ENCODE measurements around the gene CTAGE15.
"Not testable (repeated sequence)": the region's sequence is repeated elsewhere in the genome, so short reads cannot be mapped to it uniquely, and the experiment has no call there.

Gene CTAGE15

GRCh38 chr7:143571501-143571900 is at the start of gene CTAGE15:
CTAGE15 (plus strand) TSS chr7:143571801; CDS start chr7:143571818, 17 bp downstream.
- not testable (repeated sequence) for H3K4me1 ChIP-seq (ENCODE audit: low read length); H3K9me2 ChIP-seq (replicated peaks; ENCODE audit: insufficient read depth, low read length); H3K27ac ChIP-seq (ENCODE audit: low read length); H3K9ac ChIP-seq (ENCODE audit: low read length); H3K79me2 ChIP-seq (ENCODE audit: low read length); H3K9me3 ChIP-seq (replicated peaks; ENCODE audit: insufficient read depth, low read length); H3F3A ChIP-seq (ENCODE audit: insufficient read depth, low read length); H3K36me3 ChIP-seq (replicated peaks; ENCODE audit: insufficient read depth, low read length); H2AFZ ChIP-seq (ENCODE audit: low read length); H3K4me2 ChIP-seq (ENCODE audit: low read depth, low read length); H3K27me3 ChIP-seq (replicated peaks; ENCODE audit: insufficient read depth, low read length); H4K20me1 ChIP-seq (ENCODE audit: insufficient read depth, low read length); DNase-seq; H3K4me3 ChIP-seq (ENCODE audit: low read length)

DNA sequence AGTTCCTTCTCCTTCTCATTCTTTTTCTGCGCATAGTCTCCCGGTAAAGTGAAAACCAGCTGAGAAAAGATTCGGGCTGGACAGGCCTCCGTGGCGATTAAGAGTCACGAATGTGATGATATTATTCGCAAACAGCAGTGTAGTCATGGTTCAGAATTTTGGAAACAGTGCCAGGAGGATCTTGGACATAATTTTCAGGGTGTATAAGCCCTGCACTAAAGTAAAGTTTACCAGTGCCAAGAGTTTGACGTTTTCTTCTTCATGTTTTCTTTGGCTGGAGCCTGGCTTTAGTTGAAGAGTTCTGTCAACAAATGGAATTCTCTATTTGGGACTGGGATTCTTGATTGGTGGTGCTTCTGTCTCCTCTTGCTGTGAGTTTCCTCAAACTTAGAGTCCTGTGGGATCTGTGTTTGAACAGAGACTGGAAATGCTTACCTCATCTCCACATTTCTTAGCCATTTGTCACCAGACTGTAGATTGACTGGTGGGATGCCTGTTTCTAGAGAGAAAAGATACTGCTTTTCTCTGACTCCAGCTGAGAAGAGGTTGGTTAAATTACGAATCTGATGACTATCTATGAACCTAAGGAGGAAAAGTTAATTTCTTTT is 49.2 kb upstream of the CTAGE15 start:
- H3K9me2 ChIP-seq (replicated peaks; ENCODE audit: insufficient read depth, low read length); H3K79me2 ChIP-seq (ENCODE audit: low read length); H3F3A ChIP-seq (ENCODE audit: insufficient read depth, low read length); H3K27ac ChIP-seq (ENCODE audit: low read length); H4K20me1 ChIP-seq (ENCODE audit: insufficient read depth, low read length); DNase-seq; H3K36me3 ChIP-seq (replicated peaks; ENCODE audit: insufficient read depth, low read length); H3K9me3 ChIP-seq (replicated peaks; ENCODE audit: insufficient read depth, low read length); H3K4me1 ChIP-seq (ENCODE audit: low read length); H3K9ac ChIP-seq (ENCODE audit: low read length); H3K4me2 ChIP-seq (ENCODE audit: low read depth, low read length); H3K27me3 ChIP-seq (replicated peaks; ENCODE audit: insufficient read depth, low read length); H2AFZ ChIP-seq (ENCODE audit: low read length); H3K4me3 ChIP-seq (ENCODE audit: low read length): not testable (repeated sequence)

- not testable (repeated sequence) for H3K4me3 ChIP-seq (ENCODE audit: low read length); H4K20me1 ChIP-seq (ENCODE audit: insufficient read depth, low read length); H3K9ac ChIP-seq (ENCODE audit: low read length); H3K4me1 ChIP-seq (ENCODE audit: low read length); H3K9me2 ChIP-seq (replicated peaks; ENCODE audit: insufficient read depth, low read length); DNase-seq; H3K27ac ChIP-seq (ENCODE audit: low read length); H2AFZ ChIP-seq (ENCODE audit: low read length); H3K36me3 ChIP-seq (replicated peaks; ENCODE audit: insufficient read depth, low read length); H3K9me3 ChIP-seq (replicated peaks; ENCODE audit: insufficient read depth, low read length); H3F3A ChIP-seq (ENCODE audit: insufficient read depth, low read length); H3K4me2 ChIP-seq (ENCODE audit: low read depth, low read length); H3K79me2 ChIP-seq (ENCODE audit: low read length); H3K27me3 ChIP-seq (replicated peaks; ENCODE audit: insufficient read depth, low read length)
Observed at GRCh38 chr7:143531169-143531926, 40.3 kb upstream of the CTAGE15 start.

DNA sequence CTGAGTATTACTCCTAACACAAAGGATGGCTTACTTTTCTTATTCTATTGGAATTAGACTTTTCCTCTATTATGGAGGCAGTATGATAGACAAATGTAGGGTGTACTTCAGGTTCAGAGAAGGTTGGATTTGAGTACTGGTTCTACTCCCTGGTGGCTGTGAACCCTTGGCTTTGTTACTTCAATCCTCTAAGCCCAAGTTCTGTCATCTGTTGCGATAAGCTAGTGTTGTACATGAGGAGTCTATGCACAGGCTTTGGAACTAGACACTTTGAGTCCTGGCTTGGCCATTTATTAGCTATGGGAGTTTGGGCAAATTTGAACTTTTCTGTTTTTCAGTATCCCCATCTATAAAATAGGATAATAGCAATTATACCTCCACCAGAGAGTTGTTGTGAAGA is 39.7 kb upstream of the CTAGE15 start:
- not testable (repeated sequence) for DNase-seq

DNA sequence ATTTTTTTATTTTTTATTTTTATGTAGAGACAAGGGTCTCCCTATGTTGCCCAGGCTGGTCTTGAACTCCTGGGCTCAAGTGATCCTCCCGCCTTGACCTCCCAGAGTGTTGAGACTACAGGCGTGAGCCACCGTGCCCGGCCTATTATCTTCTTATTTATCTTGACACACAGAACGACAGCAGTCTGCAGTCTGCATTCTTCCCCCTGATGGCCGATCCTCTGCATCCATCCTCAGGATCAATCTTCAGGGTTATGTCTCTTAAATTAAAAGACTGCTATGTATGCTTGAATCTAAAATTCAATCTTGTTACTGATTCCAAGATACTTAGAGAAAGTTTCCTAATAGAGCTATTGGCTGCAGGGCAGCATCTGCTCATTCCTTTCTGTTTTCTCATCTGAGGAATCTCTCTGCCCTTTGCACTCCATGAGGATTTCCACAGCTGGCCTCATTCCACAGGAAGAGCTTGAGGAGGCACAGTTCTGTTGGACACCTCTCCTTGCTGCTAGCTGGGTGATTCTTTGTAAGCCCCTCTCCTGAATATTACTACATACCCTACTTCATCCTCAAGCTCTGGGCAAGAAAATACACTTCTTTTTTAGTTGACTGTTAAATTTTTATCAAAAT is 38.3 kb upstream of the CTAGE15 start:
- H3K36me3 ChIP-seq (replicated peaks; ENCODE audit: insufficient read depth, low read length); H3K9me2 ChIP-seq (replicated peaks; ENCODE audit: insufficient read depth, low read length); H3K9ac ChIP-seq (ENCODE audit: low read length); H4K20me1 ChIP-seq (ENCODE audit: insufficient read depth, low read length); H3K27ac ChIP-seq (ENCODE audit: low read length); H3K9me3 ChIP-seq (replicated peaks; ENCODE audit: insufficient read depth, low read length); H2AFZ ChIP-seq (ENCODE audit: low read length); H3K4me3 ChIP-seq (ENCODE audit: low read length); H3K79me2 ChIP-seq (ENCODE audit: low read length); H3F3A ChIP-seq (ENCODE audit: insufficient read depth, low read length); H3K27me3 ChIP-seq (replicated peaks; ENCODE audit: insufficient read depth, low read length); H3K4me1 ChIP-seq (ENCODE audit: low read length); DNase-seq; H3K4me2 ChIP-seq (ENCODE audit: low read depth, low read length): not testable (repeated sequence)

More for the DNA sequence above, 39.7 kb upstream of the CTAGE15 start:
- H3K27ac ChIP-seq (ENCODE audit: low read length); H3K27me3 ChIP-seq (replicated peaks; ENCODE audit: insufficient read depth, low read length); H3F3A ChIP-seq (ENCODE audit: insufficient read depth, low read length); H3K4me1 ChIP-seq (ENCODE audit: low read length); H3K79me2 ChIP-seq (ENCODE audit: low read length); H4K20me1 ChIP-seq (ENCODE audit: insufficient read depth, low read length); H3K4me2 ChIP-seq (ENCODE audit: low read depth, low read length); H3K9me2 ChIP-seq (replicated peaks; ENCODE audit: insufficient read depth, low read length); H3K9me3 ChIP-seq (replicated peaks; ENCODE audit: insufficient read depth, low read length); H3K36me3 ChIP-seq (replicated peaks; ENCODE audit: insufficient read depth, low read length); H2AFZ ChIP-seq (ENCODE audit: low read length); H3K4me3 ChIP-seq (ENCODE audit: low read length); H3K9ac ChIP-seq (ENCODE audit: low read length): not testable (repeated sequence)

- not testable (repeated sequence) for DNase-seq
Observed at GRCh38 chr7:143536443-143536842, 35.2 kb upstream of the CTAGE15 start.

DNA sequence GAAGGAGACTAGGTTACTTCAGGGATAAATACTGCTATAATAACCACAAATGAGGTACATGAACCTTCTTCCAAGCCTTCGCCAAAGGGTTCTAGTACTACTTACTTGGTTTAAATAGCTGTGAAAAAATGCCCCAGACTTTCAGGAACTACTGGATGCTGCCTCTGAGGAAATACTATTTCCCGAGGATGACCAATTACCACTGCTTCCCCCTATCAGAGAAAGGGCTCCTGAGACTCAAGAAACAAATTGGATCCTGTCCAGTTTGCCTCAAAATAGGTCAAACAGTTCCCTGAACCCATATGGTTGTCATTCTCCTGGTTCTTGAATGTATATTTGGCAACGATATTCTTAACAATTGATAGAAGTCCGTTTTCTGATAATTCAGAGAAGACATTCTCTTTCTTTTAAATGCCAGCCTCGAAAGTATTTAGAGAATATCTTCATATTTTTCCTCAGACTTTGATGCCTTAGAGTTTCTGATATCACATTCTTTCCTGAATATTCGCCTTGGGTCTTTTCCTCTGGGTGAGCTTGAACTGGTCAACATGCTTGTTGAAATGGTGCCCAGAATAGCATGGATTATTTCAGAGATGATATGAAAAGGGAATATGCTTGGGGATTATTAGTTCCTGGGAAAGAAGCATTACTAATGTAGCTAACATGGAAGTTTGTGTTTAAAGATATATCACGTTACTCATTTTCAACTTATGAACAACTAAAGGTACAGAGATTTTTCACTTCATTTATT is 28.1 kb upstream of the CTAGE15 start:
- not testable (repeated sequence) for H3K9ac ChIP-seq (ENCODE audit: low read length); H3K79me2 ChIP-seq (ENCODE audit: low read length); H3F3A ChIP-seq (ENCODE audit: insufficient read depth, low read length); H3K27me3 ChIP-seq (replicated peaks; ENCODE audit: insufficient read depth, low read length); H2AFZ ChIP-seq (ENCODE audit: low read length); H3K36me3 ChIP-seq (replicated peaks; ENCODE audit: insufficient read depth, low read length); H3K4me3 ChIP-seq (ENCODE audit: low read length); H3K4me1 ChIP-seq (ENCODE audit: low read length); H4K20me1 ChIP-seq (ENCODE audit: insufficient read depth, low read length); H3K9me3 ChIP-seq (replicated peaks; ENCODE audit: insufficient read depth, low read length); DNase-seq; H3K4me2 ChIP-seq (ENCODE audit: low read depth, low read length); H3K27ac ChIP-seq (ENCODE audit: low read length); H3K9me2 ChIP-seq (replicated peaks; ENCODE audit: insufficient read depth, low read length)

More at GRCh38 chr7:143536443-143536842, 35.2 kb upstream of the CTAGE15 start:
- H3K4me2 ChIP-seq (ENCODE audit: low read depth, low read length); H2AFZ ChIP-seq (ENCODE audit: low read length); H3K4me1 ChIP-seq (ENCODE audit: low read length); H3K4me3 ChIP-seq (ENCODE audit: low read length); H3K36me3 ChIP-seq (replicated peaks; ENCODE audit: insufficient read depth, low read length); H4K20me1 ChIP-seq (ENCODE audit: insufficient read depth, low read length); H3F3A ChIP-seq (ENCODE audit: insufficient read depth, low read length); H3K79me2 ChIP-seq (ENCODE audit: low read length); H3K9me3 ChIP-seq (replicated peaks; ENCODE audit: insufficient read depth, low read length); H3K27me3 ChIP-seq (replicated peaks; ENCODE audit: insufficient read depth, low read length); H3K27ac ChIP-seq (ENCODE audit: low read length); H3K9ac ChIP-seq (ENCODE audit: low read length); H3K9me2 ChIP-seq (replicated peaks; ENCODE audit: insufficient read depth, low read length): not testable (repeated sequence)

Measured in MM.1S (cell line).